IPS DF 19.7 (cell line): ENCODE results near the gene MNT.

Experiments used
- DNase-seq: peaks from one replicate; pipeline ENCODE4 v3.0.0-alpha.2; 2013; ENCODE audit warnings: low read depth, low spot score

Gene MNT

DNA sequence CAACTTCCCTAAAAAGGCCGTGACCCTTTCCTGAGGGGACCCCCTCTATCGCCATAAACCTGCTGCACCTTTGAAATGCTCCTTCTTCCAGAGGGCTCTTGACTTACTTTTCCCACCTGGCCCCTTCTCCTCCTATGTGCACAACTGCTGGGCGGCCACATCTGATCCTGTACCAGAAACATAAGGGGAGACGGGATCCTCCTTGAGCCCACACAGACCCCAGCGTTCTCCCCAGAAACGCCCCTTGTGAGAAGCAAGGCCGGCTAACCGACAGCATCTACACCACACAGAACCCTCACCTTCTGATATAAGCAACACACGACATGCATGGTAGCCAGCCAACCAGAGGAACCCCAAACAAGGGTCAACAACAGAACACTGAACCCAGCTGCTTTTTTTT is 14.2 kb upstream of the MNT start:
- no peak for DNase-seq

GRCh38 chr17:2414446-2415064 is 13.7 kb upstream of the MNT start:
- DNase-seq, result no peak

GRCh38 chr17:2412561-2413021 is 11.7 kb upstream of the MNT start:
- no peak for DNase-seq

DNA sequence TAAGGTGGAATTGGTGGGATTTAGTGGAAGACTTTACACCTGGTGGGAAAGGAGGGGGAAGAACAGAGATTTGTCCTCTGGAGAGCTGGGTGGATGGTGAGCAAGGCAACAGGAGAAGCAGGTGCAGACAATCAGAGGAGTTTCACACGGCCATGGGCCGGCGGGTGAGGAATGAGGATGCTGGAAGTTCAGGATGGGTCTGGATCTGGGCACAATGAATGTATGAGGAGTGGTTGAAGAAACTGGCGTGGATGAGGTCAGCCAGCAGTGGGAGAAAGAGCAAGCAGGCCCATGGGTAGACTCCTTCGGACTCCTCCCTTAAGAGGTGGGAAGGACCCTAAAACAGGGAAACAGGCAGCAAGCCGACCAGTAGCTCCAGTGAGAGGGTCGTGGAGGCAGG is 10.1 kb upstream of the MNT start:
- DNase-seq, result no peak

DNA sequence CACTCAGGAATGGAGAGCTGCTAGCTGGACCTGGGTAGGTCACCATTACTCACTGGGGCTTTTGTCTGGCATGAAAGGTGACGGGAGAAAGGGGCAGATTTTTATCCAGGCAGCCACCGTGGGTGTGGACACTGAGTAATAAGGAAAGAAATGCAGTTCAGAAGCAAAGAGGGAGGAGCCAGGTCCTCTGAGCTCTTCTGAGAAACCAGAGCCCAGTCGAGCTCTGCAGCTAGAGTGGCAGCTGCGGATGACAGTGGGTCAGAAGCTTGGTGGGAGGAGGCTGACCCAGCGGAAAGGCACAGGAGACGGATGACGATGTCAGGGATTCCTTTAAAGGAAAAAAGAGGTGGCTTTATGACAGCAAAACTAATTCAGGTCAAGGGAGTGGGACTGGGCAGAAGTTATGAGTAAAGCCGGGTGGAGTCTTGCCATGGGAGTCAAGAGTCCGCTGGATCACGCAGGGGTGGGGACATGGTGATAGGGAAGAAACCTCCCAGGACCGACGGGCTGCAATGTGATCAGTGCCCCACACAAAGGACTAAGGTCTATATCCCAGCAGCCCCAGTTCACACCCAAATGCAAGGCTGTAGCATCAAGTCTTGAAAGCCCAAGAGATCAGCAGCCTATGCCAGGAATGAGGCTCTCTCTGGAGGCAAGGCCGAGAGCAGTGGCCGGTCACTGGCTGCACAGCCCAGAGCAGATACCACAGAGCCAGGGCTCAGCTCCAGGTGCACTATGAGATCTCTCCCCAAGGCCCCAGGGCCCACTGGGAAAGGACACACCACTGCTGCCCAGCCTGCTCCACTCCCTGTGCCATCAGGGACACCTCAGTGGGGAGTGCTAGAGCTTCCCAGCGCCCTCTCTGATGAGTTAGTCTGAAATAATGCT is 6.3 kb upstream of the MNT start:
- DNase-seq, result no peak

- DNase-seq, result no peak
These were observed 5.5 kb upstream of the MNT start for GRCh38 chr17:2406271-2406902.

DNA sequence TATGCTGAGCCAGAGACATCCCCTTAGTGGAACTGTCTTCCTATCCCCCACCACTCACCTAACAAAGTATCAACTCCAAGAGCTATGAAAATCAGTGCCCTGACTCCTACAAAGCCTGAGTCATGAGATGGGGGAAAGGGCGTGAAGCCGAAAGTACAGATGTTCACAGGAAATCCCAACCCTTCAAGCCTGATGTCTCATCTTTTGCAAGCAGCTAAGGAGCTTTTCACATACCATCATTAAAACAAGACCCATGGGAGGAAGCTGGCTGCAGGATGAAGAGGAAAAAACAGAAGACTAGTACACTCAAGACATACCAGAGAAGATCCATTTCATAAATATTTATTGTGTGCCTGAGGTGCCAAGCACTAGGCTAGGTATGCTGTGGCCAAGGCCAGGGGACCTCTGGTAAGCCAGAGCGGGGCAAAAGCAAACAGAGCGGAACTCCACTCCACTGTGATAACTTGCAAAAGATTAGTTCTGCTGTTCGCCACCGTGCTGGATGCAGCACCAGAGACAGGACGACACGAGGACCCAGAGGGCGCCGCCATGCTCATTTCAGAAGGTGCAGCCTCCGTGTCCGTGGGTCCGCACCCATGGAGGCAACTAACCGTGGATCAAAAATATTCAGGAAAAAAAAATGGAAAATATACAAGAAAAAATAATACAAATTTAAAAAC is 4.5 kb upstream of the MNT start:
- no peak for DNase-seq

- DNase-seq, result no peak
These were observed 2.2 kb upstream of the MNT start for GRCh38 chr17:2403044-2403443.

DNA sequence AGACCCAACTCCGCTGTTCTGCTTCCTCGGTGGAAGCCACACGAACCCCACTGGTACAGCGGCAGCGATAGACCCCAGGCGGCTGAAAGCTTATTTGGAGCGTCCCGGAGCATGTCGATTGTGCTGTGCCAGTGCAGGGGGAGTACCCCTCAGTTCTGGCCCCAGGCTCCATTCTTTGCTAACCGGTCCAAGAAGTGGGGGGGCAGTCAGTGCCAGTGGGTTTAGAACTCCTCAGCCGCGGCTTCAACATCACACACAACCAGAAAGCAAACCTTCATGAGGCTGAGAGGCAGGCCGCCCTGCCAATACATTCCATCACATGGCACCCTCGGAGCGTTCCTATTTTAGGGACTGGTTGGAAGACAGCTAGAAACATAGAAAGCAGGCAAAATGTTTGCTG is 1.7 kb upstream of the MNT start:
- DNase-seq, result no peak

- peak; percentile 91 for DNase-seq
These were observed 764 bp upstream of the MNT start for GRCh38 chr17:2401426-2402221.

- no peak for DNase-seq
These were observed 390 bp downstream of the MNT start for GRCh38 chr17:2400474-2400866.

GRCh38 chr17:2399572-2400473 is 1.0 kb downstream of the MNT start:
- DNase-seq, result peak; percentile 78

GRCh38 chr17:2398655-2399571 is 1.9 kb downstream of the MNT start:
- DNase-seq, result no peak

- no peak for DNase-seq
These were observed 2.7 kb downstream of the MNT start for GRCh38 chr17:2398182-2398581.

DNA sequence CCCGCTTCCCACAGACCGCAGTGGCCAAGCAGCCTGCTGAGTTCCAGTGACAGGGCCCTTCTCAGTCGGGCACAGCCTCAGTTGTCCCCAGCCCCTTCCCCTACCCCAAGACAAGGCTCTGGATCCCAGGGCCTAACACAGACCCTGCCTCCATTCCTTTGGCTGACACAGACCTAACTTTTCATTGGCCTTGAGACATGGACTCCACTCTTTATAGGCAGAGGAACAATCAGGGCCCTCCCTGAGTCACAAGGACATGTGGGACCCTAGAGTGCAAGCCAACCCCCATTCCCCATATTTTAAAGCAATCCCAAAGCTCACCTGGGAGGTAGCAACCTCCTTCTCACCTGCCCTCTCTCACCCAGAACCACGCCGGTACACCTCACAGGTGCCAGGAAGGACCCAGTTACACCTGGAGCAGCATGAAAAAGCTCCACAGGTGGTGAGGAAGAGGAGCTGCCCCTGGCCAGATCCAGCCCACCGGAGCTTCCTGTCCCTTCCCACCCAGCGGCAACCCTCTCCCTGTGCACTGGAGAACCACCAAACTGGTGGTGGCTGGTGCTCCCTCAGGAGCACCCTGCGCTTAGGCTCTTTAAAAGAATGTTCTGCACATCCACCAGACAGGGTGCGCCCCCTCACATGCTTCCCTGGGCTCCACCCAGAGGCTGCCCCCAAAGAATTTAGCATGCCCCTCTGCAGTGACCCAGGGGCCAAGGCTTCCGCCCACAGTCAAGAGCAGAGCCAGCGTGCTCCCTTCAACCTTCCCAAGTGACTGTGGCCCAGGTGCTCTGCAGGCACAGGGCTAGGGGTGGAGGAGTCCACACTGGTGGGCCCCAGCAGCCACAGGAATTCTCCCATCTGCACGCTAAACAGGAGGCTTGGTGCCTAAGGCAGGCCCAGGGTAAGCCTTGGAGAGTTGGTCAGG is 3.4 kb downstream of the MNT start:
- no peak for DNase-seq

DNA sequence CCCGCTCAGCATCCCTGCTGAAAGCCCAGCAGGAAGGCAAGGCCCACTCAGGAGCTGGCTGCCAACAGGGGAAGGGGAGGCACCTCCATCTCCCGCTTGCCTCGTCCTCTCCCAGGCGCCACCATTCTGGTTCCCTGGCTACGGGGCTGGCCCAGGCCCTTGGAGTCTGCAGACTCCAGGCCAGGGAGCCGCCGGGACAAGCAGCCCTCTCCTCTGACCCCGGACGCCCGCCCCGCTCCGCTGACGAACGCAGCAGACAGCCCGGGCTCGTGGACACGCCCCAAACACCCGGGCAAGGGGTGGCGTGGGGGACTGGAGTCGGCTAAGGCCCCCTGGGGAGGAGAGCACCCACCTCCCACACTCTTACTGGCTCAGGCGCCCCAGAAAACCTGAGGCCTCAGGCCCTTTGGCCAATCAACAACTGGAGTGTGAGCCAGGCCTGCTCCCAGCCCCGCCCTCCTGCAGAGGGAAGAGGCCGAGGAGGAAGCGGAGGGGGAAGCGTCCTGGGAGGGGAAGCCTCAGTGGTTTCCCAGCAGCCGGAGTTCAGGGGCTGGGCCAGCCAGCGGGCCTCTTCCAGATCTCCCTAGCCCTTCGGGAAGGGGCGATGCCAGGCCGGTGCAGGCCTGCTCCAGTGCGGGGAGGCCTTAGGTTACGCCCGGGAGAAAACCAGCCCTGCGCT is 4.2 kb downstream of the MNT start:
- peak; percentile 70 for DNase-seq

DNA sequence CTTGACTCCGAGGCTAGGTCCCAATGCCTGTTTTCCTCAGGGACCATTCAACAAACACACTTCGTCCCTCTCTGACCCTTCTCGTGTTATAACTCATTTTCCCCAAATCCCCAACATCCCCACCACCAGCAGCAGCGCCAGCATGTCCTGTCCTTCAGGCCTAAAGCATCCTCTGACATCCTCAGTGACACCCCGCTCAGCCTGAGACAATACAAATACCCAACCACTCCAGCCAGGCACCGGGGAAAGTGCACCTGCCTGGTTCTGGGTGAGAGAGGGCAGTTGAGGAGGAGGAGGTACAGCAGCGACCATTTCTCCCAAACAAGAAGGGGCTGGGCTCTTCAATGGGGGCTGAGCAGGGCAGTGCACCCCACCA is 4.7 kb downstream of the MNT start:
- no peak for DNase-seq
